Heart right ventricle (tissue), 16 donors: Measurements from ENCODE around the gene CCNO. TPM values are rescaled to one million over a fixed set of nuclear protein-coding genes. Genes with fewer than 3 reads are reported as not detected.
A peak's percentile ranks its signal among the peaks of the same experiment; 100 is the strongest.

Source experiments
- ATAC-seq, 8 donors: fragments of 200-7000 bp; cut with Tn5 transposase; one replicate each; pipeline ENCODE4 v1.9.1; 2020; ENCODE audit warnings: mild to moderate bottlenecking in 8 of 8, moderate library complexity in 8 of 8, moderate number of reproducible peaks in 1 of 8
- DNase-seq, 2 donors: peaks; one replicate each; pipeline ENCODE4 v3.0.0-alpha.2; 2020
- H3K27ac ChIP-seq, 10 donors: fragments of 200-600 bp; sonication (generic) in 2 of 10; one replicate each; pipeline versions ENCODE4 v1.5.0 to v1.8.0; 2020 to 2022; ENCODE audit warnings: mild to moderate bottlenecking in 3 of 10
- H3K27me3 ChIP-seq, 7 donors: fragments of 200-600 bp; one replicate each; pipeline ENCODE4 v1.8.0; 2021 to 2022; ENCODE audit warnings: mild to moderate bottlenecking in 2 of 7
- H3K36me3 ChIP-seq, 9 donors: fragments of 200-600 bp; sonication (generic) in 1 of 9; one replicate each; pipeline versions ENCODE4 v1.5.0 to v1.8.0; 2020 to 2022; ENCODE audit warnings: mild to moderate bottlenecking in 2 of 9
- H3K4me1 ChIP-seq, 9 donors: fragments of 200-600 bp; sonication (generic) in 1 of 9; one replicate each; pipeline versions ENCODE4 v1.5.0 to v1.8.0; 2020 to 2022; ENCODE audit warnings: mild to moderate bottlenecking in 4 of 9
- H3K4me3 ChIP-seq, 10 donors: fragments of 200-600 bp; sonication (generic) in 2 of 10; one replicate each; pipeline versions ENCODE4 v1.5.0 to v1.8.0; 2020 to 2022; ENCODE audit warnings: mild to moderate bottlenecking in 7 of 10, moderate library complexity in 2 of 10
- H3K9me3 ChIP-seq, 11 donors: fragments of 200-600 bp in 10 of 11; sonication (generic) in 2 of 11; one replicate each; pipeline versions ENCODE4 v1.5.0 to v1.8.0; 2013 to 2022; ENCODE audit warnings: mild to moderate bottlenecking in 2 of 11, control low read depth in 1 of 11, moderate library complexity in 1 of 11
- WGBS, 2 donors: extraction: QIAGEN DNeasy Blood & Tissue Kit; methylation state at CpG; one replicate each; pipeline ENCODE4 v1.1.7; 2013; ENCODE audit warnings: inconsistent platforms in 1 of 2; 5-methylcytosine and 5-hydroxymethylcytosine counted together
- intact Hi-C, 10 donors: fragments of 100-400 bp; cut with DNase I; formaldehyde crosslinking; loops; one replicate each; pipeline versions ENCODE4 v1.11.1 to v1.14.2; 2022
- long read RNA-seq, 3 donors: library from polyadenylated mRNA; unstranded; transcript quantifications; one replicate each; pipeline ENCODE4 v2.0.0, GENCODE V29; 2020 to 2021
- polyA plus RNA-seq, 2 donors: library from polyadenylated mRNA; stranded (reverse); fragments of 200-250 nt; gene quantifications; one replicate each; pipeline ENCODE4 v1.2.3, GENCODE V29; 2013
- total RNA-seq, 10 donors: library from RNA; stranded (reverse); fragmentation: NEBNext Ultra II Directional in 3 of 10; extraction: Animal tissue kit (Norgen Biotek cat#: 25700) in 3 of 10; gene quantifications; one replicate each; pipeline versions ENCODE4 v1.2.1 to v1.2.4, GENCODE V29; 2021 to 2023
- TF ChIP-seq, protein P1 (sequence below), 9 donors: fragments of 200-600 bp; sonication (generic) in 2 of 9; IDR thresholded peaks; one replicate each; pipeline versions ENCODE4 v1.5.0 to v1.8.0; 2021 to 2022; ENCODE audit warnings: antibody characterized with exemption in 9 of 9, mild to moderate bottlenecking in 5 of 9, moderate library complexity in 1 of 9
- donor health status: Arrhythmogenic right ventricular cardiomyopathy.
- donor health status: ischemic (EF 13 %, LVEDD 7.1; RV severe dilation, severe dysfunction).
- donor health status: healthy with polysubstance abuse.
- donor health status: DM: no; HTN: yes; CAD: no.
- donor health status: DM: no; HTN: no; CAD: no.
- donor health status: ischemic (EF 25% LVEDD 6.9; RV normal size, moderate dysfunction).
- donor health status: ischemic (EF 25% LVEDD 5.7; RV mildly dilated, moderate dysfunction).
- donor health status: healthy.
- donor health status: DM: yes; HTN: yes; CAD: no.
- donor health status: Ischemic cardiomyopathy.
- donor health status: ischemic (EF 35%, LVEDD 5.7; RV mildly dilated, moderate dysfunction).
- donor health status: nonischemic (EF 11% LVEDD 7.7; RV severe dilation, severe dysfunction).
- donor health status: DM: yes; HTN: yes; CAD: no.
- donor health status: PGD.
- donor health status: ischemic (EF 29% LVEDD 5.4; RV normal size, mild dysfunction).
- donor health status: nonischemic (EF 23%, LVEDD 6.1; RV moderate dilation, normal function).

Gene CCNO, protein sequence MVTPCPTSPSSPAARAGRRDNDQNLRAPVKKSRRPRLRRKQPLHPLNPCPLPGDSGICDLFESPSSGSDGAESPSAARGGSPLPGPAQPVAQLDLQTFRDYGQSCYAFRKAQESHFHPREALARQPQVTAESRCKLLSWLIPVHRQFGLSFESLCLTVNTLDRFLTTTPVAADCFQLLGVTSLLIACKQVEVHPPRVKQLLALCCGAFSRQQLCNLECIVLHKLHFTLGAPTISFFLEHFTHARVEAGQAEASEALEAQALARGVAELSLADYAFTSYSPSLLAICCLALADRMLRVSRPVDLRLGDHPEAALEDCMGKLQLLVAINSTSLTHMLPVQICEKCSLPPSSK
- under 1 TPM in 2 of 10 donors, not detected in 8; 0.15 to 0.41 TPM for total RNA-seq
- under 1 TPM in 1 of 2 donors, not detected in 1; 0.07 TPM for polyA plus RNA-seq
- long read RNA-seq, donor 1, result 0 reads
- long read RNA-seq, donor 2, result 0 reads
- long read RNA-seq, donor 3, result 0 reads

DNA sequence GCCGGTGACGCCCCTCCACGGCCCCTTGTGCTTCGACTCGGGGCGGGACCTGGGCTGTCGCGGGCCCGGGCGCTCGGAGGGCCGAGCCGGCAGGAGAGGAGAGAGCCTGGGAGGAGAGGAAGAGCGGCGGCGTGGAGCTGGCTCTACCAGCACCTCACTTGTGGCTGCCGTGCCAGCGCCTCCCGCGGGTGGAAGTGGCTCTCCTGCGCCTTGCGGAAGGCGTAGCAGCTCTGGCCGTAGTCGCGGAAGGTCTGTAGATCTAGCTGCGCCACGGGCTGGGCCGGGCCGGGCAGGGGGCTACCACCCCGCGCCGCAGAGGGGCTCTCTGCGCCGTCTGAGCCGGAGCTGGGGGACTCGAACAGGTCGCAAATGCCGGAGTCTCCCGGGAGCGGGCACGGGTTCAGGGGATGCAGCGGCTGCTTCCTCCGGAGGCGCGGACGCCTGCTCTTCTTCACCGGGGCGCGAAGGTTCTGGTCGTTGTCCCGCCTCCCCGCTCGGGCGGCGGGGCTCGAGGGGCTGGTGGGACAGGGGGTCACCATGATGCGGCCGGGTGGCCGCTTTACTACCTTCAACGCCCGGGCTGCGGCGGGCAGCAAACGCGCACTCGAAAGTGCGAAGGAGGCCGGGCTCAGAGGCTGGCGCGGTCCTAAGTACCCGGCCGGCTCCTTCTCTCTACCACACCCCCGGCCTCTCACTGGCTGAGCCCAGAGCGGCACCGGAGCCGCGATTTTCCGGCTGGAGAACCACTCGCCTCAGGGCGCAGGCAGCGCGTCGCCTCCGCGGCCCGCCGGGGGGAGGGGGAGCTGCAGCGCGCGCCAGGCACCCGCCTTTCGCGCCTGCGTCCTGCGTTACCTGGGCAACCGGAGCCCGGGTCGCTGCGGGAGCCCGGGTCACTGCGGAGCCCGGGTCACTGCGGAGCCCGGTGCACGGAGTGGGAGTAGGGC, at the start of gene CCNO:
CCNO (minus strand) TSS at position 624 of the 944 bp plus-strand sequence; CDS start at position 539, 85 bp downstream.
- H3K27ac ChIP-seq, result no peak within 1 kb of the TSS
- DNase-seq (peak; percentile 41 to 67), ATAC-seq (peak; percentile 83 to 92 (median 87))
- intact Hi-C loops, result loop anchor here in 4 of 10 donors (5.0 kb wide), 2 partner anchors 56 to 61 kb away; partner anchors contain the start of gene CDC20B (in 1 of the 4)
- TF ChIP-seq, protein P1, sequence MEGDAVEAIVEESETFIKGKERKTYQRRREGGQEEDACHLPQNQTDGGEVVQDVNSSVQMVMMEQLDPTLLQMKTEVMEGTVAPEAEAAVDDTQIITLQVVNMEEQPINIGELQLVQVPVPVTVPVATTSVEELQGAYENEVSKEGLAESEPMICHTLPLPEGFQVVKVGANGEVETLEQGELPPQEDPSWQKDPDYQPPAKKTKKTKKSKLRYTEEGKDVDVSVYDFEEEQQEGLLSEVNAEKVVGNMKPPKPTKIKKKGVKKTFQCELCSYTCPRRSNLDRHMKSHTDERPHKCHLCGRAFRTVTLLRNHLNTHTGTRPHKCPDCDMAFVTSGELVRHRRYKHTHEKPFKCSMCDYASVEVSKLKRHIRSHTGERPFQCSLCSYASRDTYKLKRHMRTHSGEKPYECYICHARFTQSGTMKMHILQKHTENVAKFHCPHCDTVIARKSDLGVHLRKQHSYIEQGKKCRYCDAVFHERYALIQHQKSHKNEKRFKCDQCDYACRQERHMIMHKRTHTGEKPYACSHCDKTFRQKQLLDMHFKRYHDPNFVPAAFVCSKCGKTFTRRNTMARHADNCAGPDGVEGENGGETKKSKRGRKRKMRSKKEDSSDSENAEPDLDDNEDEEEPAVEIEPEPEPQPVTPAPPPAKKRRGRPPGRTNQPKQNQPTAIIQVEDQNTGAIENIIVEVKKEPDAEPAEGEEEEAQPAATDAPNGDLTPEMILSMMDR (IDR thresholded peaks at IDR 0.05), result peak in 1 of 9 donors; percentile 13
- WGBS, 2 donors, result 1% methylated on average over 99 to 106 of the region's 106 CpGs
- H3K27me3 ChIP-seq, result peaks cover 26 to 100% (median 95%) of the 10 kb centered on the region in 7 donors
- H3K9me3 ChIP-seq, result no peaks in the 10 kb centered on the region
- no peaks in the 10 kb centered on the region for H3K36me3 ChIP-seq
- H3K4me1 ChIP-seq, result peaks cover 6 to 42% (median 38%) of the 10 kb centered on the region in 9 donors
- H3K4me3 ChIP-seq, result peak within 1 kb of the TSS; percentile 44 to 71 (median 52)

DNA sequence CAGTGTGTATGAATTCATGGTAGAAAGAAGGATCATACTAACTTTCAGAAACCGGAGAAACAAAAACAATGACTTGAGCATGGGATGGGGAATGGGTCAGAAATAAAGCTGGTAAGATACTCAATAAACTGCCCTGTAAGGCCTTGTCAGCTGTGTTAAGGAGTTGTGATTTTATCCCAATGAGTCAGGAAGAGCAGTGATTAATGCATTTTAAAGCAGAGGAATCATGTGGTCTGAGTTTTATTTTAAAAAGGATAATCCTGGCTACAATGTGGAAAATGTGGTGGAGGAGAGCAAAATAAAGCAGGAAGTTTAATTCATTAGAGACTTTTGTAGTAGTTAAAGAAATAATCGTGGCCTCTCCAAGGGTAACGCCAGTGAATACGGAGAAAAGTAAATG, 45.4 kb upstream of the CCNO start:
- Histone ChIP-seq H3K9me3 (no peaks in the 10 kb centered on the region), H3K27me3 (no peaks in the 10 kb centered on the region), H3K36me3 (peaks cover 0 to 100% (median 66%) of the 10 kb centered on the region in 9 donors), H3K4me3 (no peak overlapping the region), H3K27ac (no peak overlapping the region), H3K4me1 (no peaks in the 10 kb centered on the region)
- TF ChIP-seq, protein P1 (IDR thresholded peaks at IDR 0.05), result no peak
- no peak for DNase-seq
- WGBS, 2 donors, result 91 to 93% methylated on average over 4 of the region's 4 CpGs
- ATAC-seq, result no peak
- intact Hi-C loops, result loop anchor here in 1 of 10 donors (10.0 kb wide), 1 partner anchor 676 kb away; no protein-coding TSS in a partner anchor

DNA sequence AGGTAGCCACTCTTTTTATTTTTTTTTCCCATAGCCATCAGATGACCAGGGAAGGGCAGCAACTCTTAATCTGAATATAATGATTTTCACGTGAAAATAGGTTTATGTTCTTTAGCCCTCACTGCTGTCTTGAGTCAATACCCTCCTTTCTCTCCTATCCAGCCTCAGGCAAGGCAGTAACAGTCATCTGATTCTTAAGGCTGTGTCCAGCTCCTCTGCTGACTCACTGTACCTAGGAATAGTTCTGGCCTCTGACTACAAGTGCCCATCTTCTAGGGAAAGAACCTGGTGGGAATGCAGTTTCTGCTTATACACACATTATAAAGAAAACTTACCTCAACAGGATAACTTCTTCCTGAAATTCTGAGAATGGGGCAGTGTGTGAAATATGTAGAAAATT, 43.4 kb upstream of the CCNO start:
- Histone ChIP-seq H3K27ac (no peak overlapping the region), H3K27me3 (no peaks in the 10 kb centered on the region), H3K36me3 (peaks cover 0 to 100% (median 64%) of the 10 kb centered on the region in 9 donors), H3K9me3 (no peaks in the 10 kb centered on the region), H3K4me1 (no peaks in the 10 kb centered on the region), H3K4me3 (no peak overlapping the region)
- intact Hi-C loops, result loop anchor here in 1 of 10 donors (10.0 kb wide), 1 partner anchor 678 kb away; no protein-coding TSS in a partner anchor
- ATAC-seq (no peak), DNase-seq (no peak)
- 85 to 88% methylated on average over 1 of the region's 1 CpG for WGBS, 2 donors
- TF ChIP-seq, protein P1 (IDR thresholded peaks at IDR 0.05), result no peak

DNA sequence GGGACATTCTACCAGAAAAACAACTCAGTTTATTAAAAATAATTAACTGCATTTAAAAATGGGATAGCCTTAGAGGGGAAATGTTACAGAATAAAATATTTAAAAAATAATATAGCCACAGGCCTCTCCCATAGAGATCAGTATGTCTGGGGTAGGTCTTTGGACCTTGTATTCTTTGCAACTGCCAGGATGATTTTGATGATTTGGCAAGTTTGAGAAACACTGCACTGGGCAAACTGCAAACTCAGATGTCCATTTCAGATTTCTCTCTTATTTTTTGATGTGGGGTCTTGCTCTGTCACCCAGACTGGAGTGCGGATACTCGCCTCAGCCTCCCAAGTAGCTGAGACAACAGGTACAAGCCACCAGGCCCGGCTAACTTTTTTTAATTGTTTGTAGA, 24.9 kb upstream of the CCNO start:
- peaks cover 0 to 98% (median 66%) of the 10 kb centered on the region in 9 donors for H3K36me3 ChIP-seq

More for the DNA sequence above, 24.9 kb upstream of the CCNO start:
- TF ChIP-seq, protein P1 (IDR thresholded peaks at IDR 0.05), result no peak
- Histone ChIP-seq H3K9me3 (no peaks in the 10 kb centered on the region), H3K27ac (no peak overlapping the region), H3K4me3 (no peak overlapping the region), H3K27me3 (no peaks in the 10 kb centered on the region), H3K4me1 (no peaks in the 10 kb centered on the region)
- DNase-seq (no peak), ATAC-seq (no peak)
- intact Hi-C loops, result no loop called here
- 96 to 97% methylated on average over 3 of the region's 3 CpGs for WGBS, 2 donors
